Ovary (tissue), 9 donors: Measurements from ENCODE around the gene CAMTA1. TPM values are rescaled to one million over a fixed set of nuclear protein-coding genes. Genes with fewer than 3 reads are reported as not detected.

Experiments
- DNase-seq, 5 donors: peaks; one replicate each; pipeline ENCODE4 v3.0.0-alpha.2; 2019 to 2020
- H3K27ac ChIP-seq, 2 donors: fragments of 200-600 bp; one replicate each; pipeline versions ENCODE4 v1.5.1 to v1.8.0; 2019 to 2022
- H3K27me3 ChIP-seq: fragments of 200-600 bp; one replicate; pipeline ENCODE4 v1.8.0; 2022
- H3K36me3 ChIP-seq: fragments of 200-600 bp; sonication (generic); one replicate; pipeline ENCODE4 v1.5.1; 2019
- H3K4me1 ChIP-seq: one replicate; pipeline ENCODE4 v1.8.1; 2013; ENCODE audit warnings: mild to moderate bottlenecking, moderate library complexity; ENCODE audit not compliant: insufficient read depth
- H3K4me3 ChIP-seq: fragments of 200-600 bp; sonication (generic); one replicate; pipeline ENCODE4 v1.5.1; 2017
- H3K9me3 ChIP-seq, 2 donors: fragments of 200-600 bp in 1 of 2; sonication (generic) in 1 of 2; one replicate each; pipeline versions ENCODE4 v1.5.1 to v1.8.1; 2013 to 2019; ENCODE audit warnings: mild to moderate bottlenecking in 1 of 2, moderate library complexity in 1 of 2
- CTCF ChIP-seq, 3 donors: fragments of 450-650 bp in 2 of 3; fragments of 200-600 bp in 1 of 3; IDR thresholded peaks; one replicate each; pipeline versions ENCODE4 v1.5.1 to v1.8.0; 2016 to 2022; ENCODE audit warnings: antibody characterized with exemption in 3 of 3, mild to moderate bottlenecking in 1 of 3
- EP300 ChIP-seq: sonication (generic); formaldehyde crosslinking; IDR thresholded peaks from one replicate; pipeline ENCODE4 v1.6.1; 2017; ENCODE audit warnings: antibody characterized with exemption
- POLR2A ChIP-seq: fragments of 450-650 bp; IDR thresholded peaks from one replicate; pipeline ENCODE4 v1.6.1; 2017; ENCODE audit warnings: antibody characterized with exemption, mild to moderate bottlenecking, moderate library complexity
- WGBS, 3 donors: extraction: QIAGEN DNeasy Blood & Tissue Kit in 1 of 3; methylation state at CpG; one replicate each; pipeline versions ENCODE4 v1.1.5 to v1.1.7; 2013 to 2017; 5-methylcytosine and 5-hydroxymethylcytosine counted together
- intact Hi-C, 4 donors: fragments of 100-400 bp; cut with DNase I; formaldehyde crosslinking; loops; one replicate each; pipeline versions ENCODE4 v1.11.0 to v1.15.1; 2022 to 2023
- polyA plus RNA-seq, 2 donors: library from polyadenylated mRNA; stranded (reverse); fragments of 200-250 nt in 1 of 2; fragments of 350-450 nt in 1 of 2; fragmentation: Illumina TruSeq in 1 of 2; extraction: RNeasy Lipid Tissue Mini Kit (QIAGEN cat#74804) in 1 of 2; gene quantifications; one replicate each; pipeline ENCODE4 v1.2.3, GENCODE V29; 2013 to 2014
- total RNA-seq, 7 donors: library from RNA; depleted of rRNA in 2 of 7; stranded (reverse); fragments of >200 nt in 2 of 7; fragmentation: NEBNext Ultra II Directional in 3 of 7; extraction: Animal tissue kit (Norgen Biotek cat#: 25700) in 3 of 7; gene quantifications; one replicate each; pipeline versions ENCODE4 v1.1.0 to v1.2.4, GENCODE V29; 2016 to 2023
- donor health status: DM: no; HTN: no; CAD: no; lungs with moderate emphysema.
- donor health status: DM: no; HTN: no; CAD: no.
- donor health status: Bipolar disorder and iron deficiency.
- donor health status: DM: yes; HTN: yes; CAD: no.
- donor health status: DM: no; HTN: no; CAD: no.
- donor health status: DM: yes; HTN: yes; CAD: no.

CAMTA1 gene
- total and polyA plus RNA-seq, 9 donors = 51.1 to 150 (median 67.4) TPM

GRCh38 chr1:6963912-6964307 is 178.7 kb downstream of the CAMTA1 start:
- WGBS, 3 donors = 90 to 96% (median 93%) methylated on average over 5 of the region's 5 CpGs
- peaks cover 16% of the 10 kb centered on the region for H3K4me1 ChIP-seq
- H3K4me3 ChIP-seq = no peak overlapping the region
- TF ChIP-seq CTCF (IDR thresholded peaks at IDR 0.05) (no peak), POLR2A (no peak), EP300 (no peak)
- H3K27me3 ChIP-seq = no peaks in the 10 kb centered on the region
- intact Hi-C loops = no loop called here
- no peaks in the 10 kb centered on the region for H3K36me3 ChIP-seq
- no peak for DNase-seq
- no peak overlapping the region for H3K27ac ChIP-seq
- no peaks in the 10 kb centered on the region for H3K9me3 ChIP-seq

GRCh38 chr1:6965083-6965934 is 180.1 kb downstream of the CAMTA1 start:
- 57 to 60% (median 57%) methylated on average over 15 of the region's 15 CpGs for WGBS, 3 donors
- DNase-seq = no peak
- Histone ChIP-seq H3K4me1 (peaks cover 7% of the 10 kb centered on the region), H3K9me3 (no peaks in the 10 kb centered on the region), H3K4me3 (no peak overlapping the region), H3K36me3 (no peaks in the 10 kb centered on the region), H3K27me3 (no peaks in the 10 kb centered on the region), H3K27ac (no peak overlapping the region)
- no peak for TF ChIP-seq CTCF (IDR thresholded peaks at IDR 0.05)
- intact Hi-C loops = no loop called here

- intact Hi-C loops = no loop called here
- Histone ChIP-seq H3K4me1 (peaks cover 3% of the 10 kb centered on the region), H3K27me3 (no peaks in the 10 kb centered on the region), H3K9me3 (no peaks in the 10 kb centered on the region), H3K36me3 (no peaks in the 10 kb centered on the region), H3K4me3 (no peak overlapping the region), H3K27ac (no peak overlapping the region)
- 82 to 88% (median 84%) methylated on average over 7 of the region's 7 CpGs for WGBS, 3 donors
- TF ChIP-seq POLR2A = no peak
- TF ChIP-seq EP300 = no peak
- no peak for TF ChIP-seq CTCF (IDR thresholded peaks at IDR 0.05)
- no peak for DNase-seq
These were observed 180.6 kb downstream of the CAMTA1 start for GRCh38 chr1:6965935-6966241.

GRCh38 chr1:6966326-6966725 is 181.1 kb downstream of the CAMTA1 start:
- intact Hi-C loops = no loop called here
- Histone ChIP-seq H3K27ac (no peak overlapping the region), H3K4me1 (peaks cover 3% of the 10 kb centered on the region), H3K27me3 (no peaks in the 10 kb centered on the region), H3K4me3 (no peak overlapping the region), H3K9me3 (no peaks in the 10 kb centered on the region), H3K36me3 (no peaks in the 10 kb centered on the region)
- TF ChIP-seq POLR2A (no peak), EP300 (no peak), CTCF (IDR thresholded peaks at IDR 0.05) (no peak)
- 88 to 91% (median 89%) methylated on average over 5 of the region's 5 CpGs for WGBS, 3 donors
- no peak for DNase-seq
